ENCODE measurements around the gene GDPGP1. TPM values are rescaled to one million over a fixed set of nuclear protein-coding genes. Genes with fewer than 3 reads are reported as not detected.

Gene GDPGP1
- total RNA-seq, 2 experiments from 2014 or later: 12.9 to 22.3 TPM

- H3K4me3 ChIP-seq (ENCODE audit: low read depth, low read length, poor library complexity, severe bottlenecking): no peak overlapping the region
- H3K4me1 ChIP-seq (ENCODE audit: insufficient read depth, low read length, poor library complexity, severe bottlenecking): peaks cover 64% of the 10 kb centered on the region
- no peak for DNase-seq (ENCODE audit: low spot score)
- no peaks in the 10 kb centered on the region for H3K79me2 ChIP-seq (ENCODE audit: insufficient read depth, low read depth, low read length)
- peak overlapping the region; percentile 79 for H3K27ac ChIP-seq (ENCODE audit: low read depth, low read length, poor library complexity, severe bottlenecking)
- intact Hi-C loops (cut with micrococcal nuclease; ENCODE audit: unreplicated experiment): loop anchor here (2.0 to 5.0 kb wide), 3 partner anchors 43 to 88 kb away; partner anchors contain the start of genes CIB1, IDH2 and NGRN
- TF ChIP-seq EZH2phosphoT487 (IDR thresholded peaks at IDR 0.05; ENCODE audit: borderline replicate concordance, low read depth, low read length): no peak
- TF ChIP-seq, protein P1, sequence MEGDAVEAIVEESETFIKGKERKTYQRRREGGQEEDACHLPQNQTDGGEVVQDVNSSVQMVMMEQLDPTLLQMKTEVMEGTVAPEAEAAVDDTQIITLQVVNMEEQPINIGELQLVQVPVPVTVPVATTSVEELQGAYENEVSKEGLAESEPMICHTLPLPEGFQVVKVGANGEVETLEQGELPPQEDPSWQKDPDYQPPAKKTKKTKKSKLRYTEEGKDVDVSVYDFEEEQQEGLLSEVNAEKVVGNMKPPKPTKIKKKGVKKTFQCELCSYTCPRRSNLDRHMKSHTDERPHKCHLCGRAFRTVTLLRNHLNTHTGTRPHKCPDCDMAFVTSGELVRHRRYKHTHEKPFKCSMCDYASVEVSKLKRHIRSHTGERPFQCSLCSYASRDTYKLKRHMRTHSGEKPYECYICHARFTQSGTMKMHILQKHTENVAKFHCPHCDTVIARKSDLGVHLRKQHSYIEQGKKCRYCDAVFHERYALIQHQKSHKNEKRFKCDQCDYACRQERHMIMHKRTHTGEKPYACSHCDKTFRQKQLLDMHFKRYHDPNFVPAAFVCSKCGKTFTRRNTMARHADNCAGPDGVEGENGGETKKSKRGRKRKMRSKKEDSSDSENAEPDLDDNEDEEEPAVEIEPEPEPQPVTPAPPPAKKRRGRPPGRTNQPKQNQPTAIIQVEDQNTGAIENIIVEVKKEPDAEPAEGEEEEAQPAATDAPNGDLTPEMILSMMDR (conservative IDR thresholded peaks at IDR 0.05; ENCODE audit: low read length): no peak
- no TSS peak for BruUV-seq (replicated peaks)
- H3K4me2 ChIP-seq (ENCODE audit: low read length): peak overlapping the region; percentile 74
- CTCF ChIA-PET (ENCODE audit: unreplicated experiment): interaction anchor here (1.6 kb wide), 1 partner anchor 11 kb away, joined by 5 read pairs; no protein-coding TSS in a partner anchor
- POLR2A ChIA-PET: interaction anchor here (0.6 to 5.1 kb wide), 7 partner anchors 11 to 293 kb away, joined by 3 to 73 read pairs (median 4); partner anchors contain the start of genes CIB1, GDPGP1 and SEMA4B
- H2AFZ ChIP-seq (ENCODE audit: low read length): peak overlapping the region; percentile 58; the same call in 1 of the 2 replicates
- H4K20me1 ChIP-seq (ENCODE audit: insufficient read depth, low read length): no peaks in the 10 kb centered on the region
- H3K36me3 ChIP-seq (ENCODE audit: insufficient read depth, low read length): no peaks in the 10 kb centered on the region
- no peaks in the 10 kb centered on the region for H3K9me2 ChIP-seq (ENCODE audit: insufficient read depth, low read length)
- no peaks in the 10 kb centered on the region for H3K9me3 ChIP-seq (ENCODE audit: low read length)
Measured at GRCh38 chr15:90189781-90190467, 44.1 kb upstream of the GDPGP1 start.

GRCh38 chr15:90190606-90191343, 43.2 kb upstream of the GDPGP1 start:
- H3K36me3 ChIP-seq (ENCODE audit: insufficient read depth, low read length): no peaks in the 10 kb centered on the region
- intact Hi-C loops (cut with micrococcal nuclease; ENCODE audit: unreplicated experiment): loop anchor here (2.0 to 5.0 kb wide), 3 partner anchors 42 to 88 kb away; partner anchors contain the start of genes CIB1, IDH2 and NGRN
- H4K20me1 ChIP-seq (ENCODE audit: insufficient read depth, low read length): no peaks in the 10 kb centered on the region
- no peaks in the 10 kb centered on the region for H3K9me2 ChIP-seq (ENCODE audit: insufficient read depth, low read length)
- no peaks in the 10 kb centered on the region for H3K9me3 ChIP-seq (ENCODE audit: low read length)
- H3K79me2 ChIP-seq (ENCODE audit: insufficient read depth, low read depth, low read length): no peaks in the 10 kb centered on the region
- CTCF ChIA-PET (ENCODE audit: unreplicated experiment): interaction anchor here (1.6 kb wide), 1 partner anchor 10 kb away, joined by 5 read pairs; no protein-coding TSS in a partner anchor
- DNase-seq (ENCODE audit: low spot score): peak; percentile 80
- H3K4me3 ChIP-seq (ENCODE audit: low read depth, low read length, poor library complexity, severe bottlenecking): peak overlapping the region; percentile 53
- POLR2A ChIA-PET: interaction anchor here (0.6 to 5.1 kb wide), 7 partner anchors 9 to 745 kb away, joined by 3 to 73 read pairs (median 5); partner anchors contain the start of genes CIB1, GDPGP1 and SEMA4B
- no TSS peak for BruUV-seq (replicated peaks)
- peak overlapping the region; percentile 79 for H3K27ac ChIP-seq (ENCODE audit: low read depth, low read length, poor library complexity, severe bottlenecking)
- H2AFZ ChIP-seq (ENCODE audit: low read length): peak overlapping the region; percentile 58; the same call in 1 of the 2 replicates
- TF ChIP-seq, protein P1 (conservative IDR thresholded peaks at IDR 0.05; ENCODE audit: low read length): no peak
- no peak for TF ChIP-seq EZH2phosphoT487 (IDR thresholded peaks at IDR 0.05; ENCODE audit: borderline replicate concordance, low read depth, low read length)
- peaks cover 65% of the 10 kb centered on the region for H3K4me1 ChIP-seq (ENCODE audit: insufficient read depth, low read length, poor library complexity, severe bottlenecking)
- H3K4me2 ChIP-seq (ENCODE audit: low read length): peak overlapping the region; percentile 74
